ENCODE measurements around the gene SREBF2. TPM values are rescaled to one million over a fixed set of nuclear protein-coding genes. Genes with fewer than 3 reads are reported as not detected.

The SREBF2 gene
- total and polyA plus RNA-seq, 2 donors (not counting 1 experiment from before 2014, with no cell fraction given) = 116 to 287 TPM

GRCh38 chr22:41951898-41952474 lies 119.1 kb downstream of the SREBF2 start, which contains the start of gene SMIM45:
TSS of gene SMIM45 (plus strand) at chr22:41952150.
- Histone ChIP-seq H2AFZ (ENCODE audit: insufficient read depth, low read depth, low read length, poor library complexity, severe bottlenecking) (no peak within 1 kb of the TSS), H3K4me1 (ENCODE audit: control insufficient read depth in 2 of 2, insufficient read depth in 2 of 2, low read length in 2 of 2) (peaks cover 18 to 48% of the 10 kb centered on the region in 2 donors), H3K4me2 (replicated peaks; ENCODE audit: low read depth, low read length, poor library complexity, severe bottlenecking) (peak within 1 kb of the TSS; percentile 46), H3K36me3 (replicated peaks in 1 of 2; ENCODE audit: control extremely low read depth in 1 of 2, control insufficient read depth in 1 of 2, extremely low read depth in 1 of 2, insufficient read depth in 2 of 2, low read length in 1 of 2) (no peaks in the 10 kb centered on the region), H3K79me2 (ENCODE audit: control insufficient read depth, insufficient read depth, low read length) (no peaks in the 10 kb centered on the region), H3K9me3 (ENCODE audit: control extremely low read depth in 1 of 3, control insufficient read depth in 2 of 3, insufficient read depth in 1 of 3, low read length in 2 of 3) (no peaks in the 10 kb centered on the region), H3K9ac (ENCODE audit: low read length) (no peak within 1 kb of the TSS), H4K20me1 (ENCODE audit: control insufficient read depth, insufficient read depth, low read length, poor library complexity, severe bottlenecking) (no peaks in the 10 kb centered on the region), H3K27me3 (replicated peaks in 1 of 4; ENCODE audit: control extremely low read depth in 1 of 4, control insufficient read depth in 3 of 4, insufficient read depth in 4 of 4, low read length in 3 of 4) (no peaks in the 10 kb centered on the region), H3K27ac (ENCODE audit: low read length in 2 of 2) (no peak within 1 kb of the TSS), H3K4me3 (ENCODE audit: control extremely low read depth in 1 of 5, extremely low read depth in 1 of 5, insufficient read depth in 1 of 5, low read depth in 2 of 5, low read length in 4 of 5) (no peak within 1 kb of the TSS)
- 32% methylated on average over 13 of the region's 16 CpGs for WGBS (ENCODE audit: insufficient coverage)
- H3K9me3 Mint-ChIP-seq (ENCODE audit: insufficient read depth) = no peaks in the 10 kb centered on the region
- intact Hi-C loops (cut with micrococcal nuclease) = no loop called here
- H3K27me3 Mint-ChIP-seq = no peaks in the 10 kb centered on the region
- H3K4me1 Mint-ChIP-seq = peaks cover 48% of the 10 kb centered on the region
- no peak for TF ChIP-seq EZH2 (IDR thresholded peaks at IDR 0.05; ENCODE audit: borderline replicate concordance, insufficient read depth, low read depth, low read length, poor library complexity, severe bottlenecking)
- TF ChIP-seq CTCF (IDR thresholded peaks at IDR 0.05) = peak; percentile 30
- ATAC-seq (ENCODE audit: low read depth) (peak; percentile 92), DNase-seq (peak; percentile 79)
- ChIA-PET POLR2A (interaction anchor here (0.6 to 1.9 kb wide), 5 partner anchors 11 to 119 kb away, joined by 3 to 9 read pairs (median 4); partner anchors contain the start of genes SREBF2 and WBP2NL), CTCF (interaction anchor here (0.7 to 6.1 kb wide), 9 partner anchors 8 to 486 kb away, joined by 3 to 53 read pairs (median 4); partner anchors contain the start of gene MEI1)
- peak within 1 kb of the TSS; percentile 51 for H3K27ac Mint-ChIP-seq
- H3K4me3 Mint-ChIP-seq = peak within 1 kb of the TSS; percentile 32

GRCh38 chr22:41952713-41953112 lies 119.8 kb downstream of the SREBF2 start:
- WGBS (ENCODE audit: insufficient coverage) = 92% methylated on average over 2 of the region's 2 CpGs
- H3K9me3 Mint-ChIP-seq (ENCODE audit: insufficient read depth) = no peaks in the 10 kb centered on the region
- H3K27me3 Mint-ChIP-seq = no peaks in the 10 kb centered on the region
- Histone ChIP-seq H3K9me3 (ENCODE audit: control extremely low read depth in 1 of 3, control insufficient read depth in 2 of 3, insufficient read depth in 1 of 3, low read length in 2 of 3) (no peaks in the 10 kb centered on the region), H3K9ac (ENCODE audit: low read length) (no peak overlapping the region), H2AFZ (ENCODE audit: insufficient read depth, low read depth, low read length, poor library complexity, severe bottlenecking) (no peak overlapping the region), H3K36me3 (replicated peaks in 1 of 2; ENCODE audit: control extremely low read depth in 1 of 2, control insufficient read depth in 1 of 2, extremely low read depth in 1 of 2, insufficient read depth in 2 of 2, low read length in 1 of 2) (no peaks in the 10 kb centered on the region), H3K4me3 (ENCODE audit: control extremely low read depth in 1 of 5, extremely low read depth in 1 of 5, insufficient read depth in 1 of 5, low read depth in 2 of 5, low read length in 4 of 5) (no peak overlapping the region), H3K27ac (ENCODE audit: low read length in 2 of 2) (no peak overlapping the region), H3K79me2 (ENCODE audit: control insufficient read depth, insufficient read depth, low read length) (no peaks in the 10 kb centered on the region), H3K4me2 (replicated peaks; ENCODE audit: low read depth, low read length, poor library complexity, severe bottlenecking) (peak overlapping the region; percentile 46), H3K27me3 (replicated peaks in 1 of 4; ENCODE audit: control extremely low read depth in 1 of 4, control insufficient read depth in 3 of 4, insufficient read depth in 4 of 4, low read length in 3 of 4) (no peaks in the 10 kb centered on the region), H4K20me1 (ENCODE audit: control insufficient read depth, insufficient read depth, low read length, poor library complexity, severe bottlenecking) (no peaks in the 10 kb centered on the region), H3K4me1 (ENCODE audit: control insufficient read depth in 2 of 2, insufficient read depth in 2 of 2, low read length in 2 of 2) (peaks cover 21 to 46% of the 10 kb centered on the region in 2 donors)
- ChIA-PET POLR2A (interaction anchor here (1.4 to 1.9 kb wide), 3 partner anchors 12 to 37 kb away, joined by 3 to 5 read pairs (median 3); no protein-coding TSS in a partner anchor), CTCF (interaction anchor here (0.7 to 6.1 kb wide), 9 partner anchors 9 to 254 kb away, joined by 3 to 53 read pairs (median 4); partner anchors contain the start of gene MEI1)
- ATAC-seq (ENCODE audit: low read depth) (no peak), DNase-seq (no peak)
- no peak overlapping the region for H3K27ac Mint-ChIP-seq
- intact Hi-C loops (cut with micrococcal nuclease) = no loop called here
- peaks cover 50% of the 10 kb centered on the region for H3K4me1 Mint-ChIP-seq
- TF ChIP-seq CTCF (IDR thresholded peaks at IDR 0.05) (no peak), EZH2 (IDR thresholded peaks at IDR 0.05; ENCODE audit: borderline replicate concordance, insufficient read depth, low read depth, low read length, poor library complexity, severe bottlenecking) (no peak)
- H3K4me3 Mint-ChIP-seq = no peak overlapping the region
